AG08395 (cell line): Measurements from ENCODE around the gene DDIT3.
"Not testable (repeated sequence)": the region's sequence is repeated elsewhere in the genome, so short reads cannot be mapped to it uniquely, and the experiment has no call there.

Experiments used
- DNase-seq: peaks from one replicate; pipeline ENCODE4 v3.0.0; 2012; ENCODE audit warnings: mixed read lengths, low spot score

DDIT3 gene

GRCh38 chr12:57513266-57513665 is 7.0 kb downstream of the DDIT3 start:
- DNase-seq: no peak

- DNase-seq: no peak
Measured at GRCh38 chr12:57512665-57513064, 7.6 kb downstream of the DDIT3 start.

GRCh38 chr12:57511588-57512325 is 8.6 kb downstream of the DDIT3 start:
- DNase-seq: no peak

GRCh38 chr12:57511161-57511560 is 9.2 kb downstream of the DDIT3 start:
- no peak for DNase-seq

GRCh38 chr12:57507796-57508195 is 12.5 kb downstream of the DDIT3 start:
- DNase-seq: not testable (repeated sequence)

GRCh38 chr12:57506541-57506940 is 13.8 kb downstream of the DDIT3 start:
- DNase-seq: not testable (repeated sequence)

- DNase-seq: not testable (repeated sequence)
Measured at GRCh38 chr12:57502311-57502969, 17.9 kb downstream of the DDIT3 start.

- no peak for DNase-seq
Measured at GRCh38 chr12:57500213-57500612, 20.1 kb downstream of the DDIT3 start.

- no peak for DNase-seq
Measured at GRCh38 chr12:57498571-57498970, 21.7 kb downstream of the DDIT3 start.

- no peak for DNase-seq
Measured at GRCh38 chr12:57498132-57498502, 22.2 kb downstream of the DDIT3 start.

- DNase-seq: no peak
Measured at GRCh38 chr12:57497223-57498131, 22.8 kb downstream of the DDIT3 start.

- DNase-seq: no peak
Measured at GRCh38 chr12:57496822-57497221, 23.5 kb downstream of the DDIT3 start.

GRCh38 chr12:57495051-57495701 is 25.1 kb downstream of the DDIT3 start:
- not testable (repeated sequence) for DNase-seq

GRCh38 chr12:57491393-57492280 is 28.7 kb downstream of the DDIT3 start:
- DNase-seq: no peak

GRCh38 chr12:57490126-57490525 is 30.2 kb downstream of the DDIT3 start:
- no peak for DNase-seq

- DNase-seq: no peak
Measured at GRCh38 chr12:57489157-57489641, 31.1 kb downstream of the DDIT3 start.

- no peak for DNase-seq
Measured at GRCh38 chr12:57488402-57489156, 31.7 kb downstream of the DDIT3 start.

GRCh38 chr12:57487597-57488401 is 32.5 kb downstream of the DDIT3 start, which contains the start of gene MARS1:
MARS1 (plus strand) TSS chr12:57488068; CDS start chr12:57488091, 23 bp downstream.
- peak; percentile 95 for DNase-seq

GRCh38 chr12:57487055-57487596 is 33.2 kb downstream of the DDIT3 start:
- DNase-seq: no peak
